DOHH2 (cell line): Measurements from ENCODE around the gene LY6G5B.

Source experiments
- H3F3A ChIP-seq: fragments of 200-600 bp; sonication (generic), shearing (Covaris generic); 2 replicates; pipeline ENCODE4 v1.6.0; 2016; ENCODE audit warnings: antibody characterized with exemption, mild to moderate bottlenecking; ENCODE audit not compliant: control insufficient read depth, insufficient read depth
- H3K27ac ChIP-seq: fragments of 200-600 bp; sonication (generic); 2 replicates; pipeline ENCODE4 v1.5.1; 2014; ENCODE audit warnings: low read depth, mild to moderate bottlenecking, low read length, moderate library complexity
- H3K27me3 ChIP-seq: fragments of 200-600 bp; sonication (generic); 2 replicates; pipeline ENCODE4 v1.6.1; 2014; ENCODE audit warnings: mild to moderate bottlenecking, low read length, mixed read lengths; ENCODE audit not compliant: control insufficient read depth
- H3K36me3 ChIP-seq: fragments of 200-600 bp; sonication (generic); 2 replicates; pipeline ENCODE4 v1.6.1; 2014; ENCODE audit warnings: mild to moderate bottlenecking, low read length, moderate library complexity, mixed read lengths; ENCODE audit not compliant: control insufficient read depth
- H3K4me1 ChIP-seq: fragments of 200-600 bp; sonication (generic); 2 replicates; pipeline ENCODE4 v1.6.1; 2014; ENCODE audit warnings: mild to moderate bottlenecking, low read length, mixed read lengths; ENCODE audit not compliant: control insufficient read depth
- H3K4me2 ChIP-seq: fragments of 200-600 bp; sonication (generic); 2 replicates; pipeline ENCODE4 v1.6.0; 2014; ENCODE audit warnings: mild to moderate bottlenecking, low read length, moderate library complexity
- H3K4me3 ChIP-seq: fragments of 200-600 bp; sonication (generic); 2 replicates; pipeline ENCODE4 v1.5.1; 2014; ENCODE audit warnings: mild to moderate bottlenecking, low read length, mixed read lengths
- H3K79me2 ChIP-seq: fragments of 200-600 bp; sonication (generic); 2 replicates; pipeline ENCODE4 v1.6.1; 2014; ENCODE audit warnings: mild to moderate bottlenecking, low read length, mixed read lengths; ENCODE audit not compliant: control insufficient read depth
- H3K9me2 ChIP-seq: fragments of 200-600 bp; sonication (generic); replicated peaks from 2 replicates; pipeline ENCODE4 v1.6.1; 2014; ENCODE audit warnings: mild to moderate bottlenecking, low read length, mixed read lengths; ENCODE audit not compliant: control insufficient read depth
- H3K9me3 ChIP-seq: fragments of 200-600 bp; sonication (generic); 2 replicates; pipeline ENCODE4 v1.6.1; 2014; ENCODE audit warnings: antibody characterized with exemption, low read length, mixed read lengths; ENCODE audit not compliant: control insufficient read depth, insufficient read depth
- H4K20me1 ChIP-seq: fragments of 200-600 bp; sonication (generic); 2 replicates; pipeline ENCODE4 v1.6.0; 2014; ENCODE audit warnings: low read depth, mild to moderate bottlenecking, antibody characterized with exemption, low read length, moderate library complexity; ENCODE audit not compliant: control insufficient read depth, insufficient read depth
- CTCF ChIP-seq: fragments of 200-600 bp; sonication (generic); IDR thresholded peaks from one replicate; pipeline ENCODE4 v1.5.1; 2014; ENCODE audit warnings: antibody characterized with exemption, mild to moderate bottlenecking, low read depth, low read length; ENCODE audit not compliant: poor library complexity, severe bottlenecking
- EZH2phosphoT487 ChIP-seq: fragments of 200-600 bp; sonication (generic); IDR thresholded peaks from 2 replicates; pipeline ENCODE4 v1.6.1; 2017; ENCODE audit warnings: borderline replicate concordance, mild to moderate bottlenecking, antibody characterized with exemption, low read length, moderate library complexity, mixed read lengths

The LY6G5B gene

GRCh38 chr6:31700740-31701401 is 31.1 kb downstream of the LY6G5B start:
- peaks cover 23% of the 10 kb centered on the region for H3K4me1 ChIP-seq
- H3K9me3 ChIP-seq: no peaks in the 10 kb centered on the region
- no peak overlapping the region for H3K4me3 ChIP-seq
- 0 out of 2 replicates have a peak, but pooled peaks cover 4% of the 10 kb centered on the region for H4K20me1 ChIP-seq
- peaks cover 12% of the 10 kb centered on the region for H3F3A ChIP-seq
- H3K4me2 ChIP-seq: peak overlapping the region; percentile 74
- no peak for TF ChIP-seq EZH2phosphoT487
- no peak for TF ChIP-seq CTCF
- peaks cover 24% of the 10 kb centered on the region for H3K79me2 ChIP-seq
- H3K27me3 ChIP-seq: no peaks in the 10 kb centered on the region
- peaks cover 32% of the 10 kb centered on the region for H3K36me3 ChIP-seq
- no peaks in the 10 kb centered on the region for H3K9me2 ChIP-seq
- no peak overlapping the region for H3K27ac ChIP-seq

- Histone ChIP-seq H3K4me1 (peaks cover 23% of the 10 kb centered on the region), H3K27ac (peak overlapping the region; percentile 74), H3K27me3 (no peaks in the 10 kb centered on the region), H3F3A (peaks cover 13% of the 10 kb centered on the region), H3K36me3 (peaks cover 30% of the 10 kb centered on the region), H3K79me2 (peaks cover 24% of the 10 kb centered on the region), H3K4me2 (peak overlapping the region; percentile 74), H3K9me2 (no peaks in the 10 kb centered on the region), H4K20me1 (0 out of 2 replicates have a peak, but pooled peaks cover 4% of the 10 kb centered on the region), H3K4me3 (peak overlapping the region; percentile 88), H3K9me3 (no peaks in the 10 kb centered on the region)
- TF ChIP-seq EZH2phosphoT487 (no peak), CTCF (no peak)
Measured at GRCh38 chr6:31701666-31702404, 32.1 kb downstream of the LY6G5B start.

- peaks cover 24% of the 10 kb centered on the region for H3K36me3 ChIP-seq
- H3K4me2 ChIP-seq: peak overlapping the region; percentile 74
- H3K9me3 ChIP-seq: no peaks in the 10 kb centered on the region
- peak overlapping the region; percentile 74 for H3K27ac ChIP-seq
- no peaks in the 10 kb centered on the region for H3K9me2 ChIP-seq
- no peaks in the 10 kb centered on the region for H3K27me3 ChIP-seq
- peak overlapping the region; percentile 88 for H3K4me3 ChIP-seq
- 0 out of 2 replicates have a peak, but pooled peaks cover 4% of the 10 kb centered on the region for H4K20me1 ChIP-seq
- no peak for TF ChIP-seq CTCF
- no peak for TF ChIP-seq EZH2phosphoT487
- peaks cover 23% of the 10 kb centered on the region for H3K4me1 ChIP-seq
- peaks cover 24% of the 10 kb centered on the region for H3K79me2 ChIP-seq
- peaks cover 13% of the 10 kb centered on the region for H3F3A ChIP-seq
Measured at GRCh38 chr6:31702405-31702818, 32.6 kb downstream of the LY6G5B start.
